Cardiac fibroblast (primary cell): ENCODE results near the gene MARK3.

Experiments
- DNase-seq, 2 donors: peaks; one replicate each; pipeline versions ENCODE4 v3.0.0 to v3.0.0-alpha.2; 2010; ENCODE audit warnings: low read depth in 2 of 2
- H3K4me3 ChIP-seq, 2 donors: replicated peaks in 1 of 2; 1 replicate in 1 of 2; 2 replicates in 1 of 2; pipeline ENCODE4 v1.5.1; 2011; ENCODE audit warnings: low read depth in 2 of 2, low read length in 2 of 2, mild to moderate bottlenecking in 2 of 2, moderate library complexity in 1 of 2
- CTCF ChIP-seq: IDR thresholded peaks from one replicate; pipeline ENCODE4 v1.5.1; 2011; ENCODE audit warnings: low read depth, mild to moderate bottlenecking, low read length, inconsistent platforms

MARK3 gene

GRCh38 chr14:103544388-103545218 lies 159.4 kb downstream of the MARK3 start:
- TF ChIP-seq CTCF, result no peak
- DNase-seq, result peak in 1 of 2 donors; percentile 48
- no peak overlapping the region for H3K4me3 ChIP-seq

GRCh38 chr14:103545219-103545914 lies 160.2 kb downstream of the MARK3 start:
- TF ChIP-seq CTCF, result no peak
- no peak overlapping the region for H3K4me3 ChIP-seq
- DNase-seq, result no peak

GRCh38 chr14:103545915-103546651 lies 160.9 kb downstream of the MARK3 start:
- no peak overlapping the region for H3K4me3 ChIP-seq
- no peak for DNase-seq
- no peak for TF ChIP-seq CTCF

GRCh38 chr14:103546652-103547454 lies 161.6 kb downstream of the MARK3 start:
- no peak overlapping the region for H3K4me3 ChIP-seq
- TF ChIP-seq CTCF, result peak; percentile 80
- DNase-seq, result peak; percentile 56 to 58

GRCh38 chr14:103547455-103547940 lies 162.3 kb downstream of the MARK3 start:
- TF ChIP-seq CTCF, result no peak
- H3K4me3 ChIP-seq, result no peak overlapping the region
- DNase-seq, result no peak

GRCh38 chr14:103547941-103548462 lies 162.8 kb downstream of the MARK3 start:
- no peak for TF ChIP-seq CTCF
- DNase-seq, result no peak
- no peak overlapping the region for H3K4me3 ChIP-seq
